Activated CD4-positive, alpha-beta T cell treated with anti-CD3 and anti-CD28 coated beads, Interleukin-2, amount 50 U/mL, for 4 hours (primary cell): Measurements from ENCODE around the gene GNS.
A peak's percentile ranks its signal among the peaks of the same experiment; 100 is the strongest.

Source experiments
- DNase-seq, 2 experiments: peaks; one replicate each; pipeline ENCODE4 v3.0.0-alpha.2; 2020

The GNS gene

GRCh38 chr12:64759035-64759894 is at the start of gene GNS:
Gene GNS (minus strand): TSS chr12:64759406. CDS start chr12:64759276, 130 bp downstream.
- DNase-seq: peak; percentile 90 to 91

- DNase-seq: no peak
Measured at GRCh38 chr12:64808110-64808509, 48.9 kb upstream of the GNS start.

GRCh38 chr12:64806593-64807460 is 47.6 kb upstream of the GNS start:
- DNase-seq: no peak

- no peak for DNase-seq
Measured at GRCh38 chr12:64806173-64806572, 47.0 kb upstream of the GNS start.

- DNase-seq: peak; percentile 38 to 40
Measured at GRCh38 chr12:64802180-64802775, 43.1 kb upstream of the GNS start.

GRCh38 chr12:64801381-64801780 is 42.2 kb upstream of the GNS start:
- DNase-seq: no peak

- DNase-seq: no peak
Measured at GRCh38 chr12:64800640-64801039, 41.4 kb upstream of the GNS start.

- DNase-seq: no peak
Measured at GRCh38 chr12:64798165-64798564, 39.0 kb upstream of the GNS start.

GRCh38 chr12:64797156-64797555 is 38.0 kb upstream of the GNS start:
- no peak for DNase-seq

- peak; percentile 40 to 47 for DNase-seq
Measured at GRCh38 chr12:64796205-64796845, 37.1 kb upstream of the GNS start.

GRCh38 chr12:64794305-64794704 is 35.1 kb upstream of the GNS start:
- DNase-seq: no peak

- DNase-seq: no peak
Measured at GRCh38 chr12:64793610-64794009, 34.4 kb upstream of the GNS start.

- DNase-seq: no peak
Measured at GRCh38 chr12:64792128-64792527, 32.9 kb upstream of the GNS start.

- DNase-seq: no peak
Measured at GRCh38 chr12:64791036-64791435, 31.8 kb upstream of the GNS start.

- no peak for DNase-seq
Measured at GRCh38 chr12:64790166-64790565, 31.0 kb upstream of the GNS start.

GRCh38 chr12:64785838-64786237 is 26.6 kb upstream of the GNS start:
- no peak for DNase-seq

GRCh38 chr12:64782191-64782876 is 23.1 kb upstream of the GNS start:
- DNase-seq: no peak

GRCh38 chr12:64781280-64782190 is 22.3 kb upstream of the GNS start:
- peak in 1 of 2 experiments; percentile 1 for DNase-seq

GRCh38 chr12:64780531-64781279 is 21.5 kb upstream of the GNS start:
- no peak for DNase-seq

GRCh38 chr12:64780132-64780530 is 20.9 kb upstream of the GNS start:
- DNase-seq: peak; percentile 2
